ENCODE results near the gene HDAC11. TPM values are rescaled to one million over a fixed set of nuclear protein-coding genes. Genes with fewer than 3 reads are reported as not detected.

Gene HDAC11
- total and polyA plus RNA-seq, 4 experiments from 2014 or later: 5.0 to 8.8 (median 7.4) TPM

GRCh38 chr3:13546667-13547171 lies 66.6 kb downstream of the HDAC11 start:
- Histone ChIP-seq H3K27me3 (ENCODE audit: insufficient read depth, low read length) (no peaks in the 10 kb centered on the region), H3K4me1 (ENCODE audit: insufficient read depth, low read length) (peaks cover 11% of the 10 kb centered on the region), H3K27ac (ENCODE audit: low read depth, low read length) (no peak overlapping the region), H3K36me3 (ENCODE audit: insufficient read depth, low read length) (no peaks in the 10 kb centered on the region), H3K4me3 (ENCODE audit: low read length in 2 of 2) (no peak overlapping the region), H3K9me3 (ENCODE audit: control insufficient read depth in 1 of 2, low read length in 2 of 2) (no peaks in the 10 kb centered on the region)
- Mint-ChIP-seq H3K9me3 (peaks cover 0 to 11% (median 4%) of the 10 kb centered on the region in 8 donors), H3K36me3 (no peaks in the 10 kb centered on the region), H3K4me3 (no peak overlapping the region), H3K27me3 (peaks cover 28 to 49% of the 10 kb centered on the region in 2 donors), H3K4me1 (peaks cover 19 to 40% (median 25%) of the 10 kb centered on the region in 4 donors), H3K27ac (no peak overlapping the region)
- ChIA-PET POLR2A (ENCODE audit: partially characterized antibody) (no interaction called here), CTCF (ENCODE audit: partially characterized antibody) (no interaction called here)
- no peak for DNase-seq
- intact Hi-C loops (cut with micrococcal nuclease): no loop called here

- H3K27me3 ChIP-seq (ENCODE audit: insufficient read depth, low read length): no peaks in the 10 kb centered on the region
- H3K36me3 Mint-ChIP-seq: no peaks in the 10 kb centered on the region
- peaks cover 34 to 55% of the 10 kb centered on the region in 2 donors for H3K27me3 Mint-ChIP-seq
- ChIA-PET POLR2A (ENCODE audit: partially characterized antibody) (no interaction called here), CTCF (ENCODE audit: partially characterized antibody) (no interaction called here)
- intact Hi-C loops (cut with micrococcal nuclease): no loop called here
- no peak overlapping the region for H3K27ac Mint-ChIP-seq
- no peaks in the 10 kb centered on the region for H3K9me3 ChIP-seq (ENCODE audit: control insufficient read depth in 1 of 2, low read length in 2 of 2)
- DNase-seq: no peak
- H3K36me3 ChIP-seq (ENCODE audit: insufficient read depth, low read length): no peaks in the 10 kb centered on the region
- H3K27ac ChIP-seq (ENCODE audit: low read depth, low read length): no peak overlapping the region
- H3K4me1 Mint-ChIP-seq: peaks cover 19 to 40% (median 25%) of the 10 kb centered on the region in 4 donors
- H3K4me3 Mint-ChIP-seq: peak overlapping the region in 7 of 8 donors; percentile 46 to 79 (median 63)
- no peak overlapping the region for H3K4me3 ChIP-seq (ENCODE audit: low read length in 2 of 2)
- peaks cover 0 to 4% (median 0%) of the 10 kb centered on the region in 8 donors for H3K9me3 Mint-ChIP-seq
- H3K4me1 ChIP-seq (ENCODE audit: insufficient read depth, low read length): peaks cover 11% of the 10 kb centered on the region
Measured at GRCh38 chr3:13547591-13548371, 67.7 kb downstream of the HDAC11 start.

- intact Hi-C loops (cut with micrococcal nuclease): no loop called here
- ChIA-PET POLR2A (ENCODE audit: partially characterized antibody) (no interaction called here), CTCF (ENCODE audit: partially characterized antibody) (no interaction called here)
- Mint-ChIP-seq H3K27me3 (peaks cover 36 to 56% of the 10 kb centered on the region in 2 donors), H3K36me3 (no peaks in the 10 kb centered on the region), H3K4me1 (peaks cover 19 to 39% (median 25%) of the 10 kb centered on the region in 4 donors), H3K4me3 (peak within 1 kb of the TSS; percentile 75 to 95 (median 79)), H3K9me3 (peaks cover 0 to 2% (median 0%) of the 10 kb centered on the region in 8 donors), H3K27ac (peak within 1 kb of the TSS in 1 of 7 donors; percentile 70)
- no peaks in the 10 kb centered on the region for H3K9me3 ChIP-seq (ENCODE audit: control insufficient read depth in 1 of 2, low read length in 2 of 2)
- no peak within 1 kb of the TSS for H3K27ac ChIP-seq (ENCODE audit: low read depth, low read length)
- H3K4me1 ChIP-seq (ENCODE audit: insufficient read depth, low read length): peaks cover 11% of the 10 kb centered on the region
- no peak within 1 kb of the TSS for H3K4me3 ChIP-seq (ENCODE audit: low read length in 2 of 2)
- H3K36me3 ChIP-seq (ENCODE audit: insufficient read depth, low read length): no peaks in the 10 kb centered on the region
- H3K27me3 ChIP-seq (ENCODE audit: insufficient read depth, low read length): no peaks in the 10 kb centered on the region
- DNase-seq: no peak
Measured at GRCh38 chr3:13548696-13549622, 68.9 kb downstream of the HDAC11 start, which contains the start of gene FBLN2. FBLN2 (plus strand) TSS chr3:13549125; CDS start chr3:13570356, 21,231 bp downstream.

- H3K4me3 ChIP-seq (ENCODE audit: low read length in 2 of 2): no peak overlapping the region
- no peaks in the 10 kb centered on the region for H3K9me3 ChIP-seq (ENCODE audit: control insufficient read depth in 1 of 2, low read length in 2 of 2)
- Mint-ChIP-seq H3K27me3 (peaks cover 40 to 53% of the 10 kb centered on the region in 2 donors), H3K4me1 (peaks cover 12 to 30% (median 18%) of the 10 kb centered on the region in 4 donors), H3K4me3 (peak overlapping the region; percentile 75 to 95 (median 79)), H3K36me3 (no peaks in the 10 kb centered on the region), H3K27ac (peak overlapping the region in 1 of 7 donors; percentile 1), H3K9me3 (peaks cover 0 to 1% (median 0%) of the 10 kb centered on the region in 8 donors)
- H3K27me3 ChIP-seq (ENCODE audit: insufficient read depth, low read length): no peaks in the 10 kb centered on the region
- peak in 1 of 5 donors; percentile 7 for DNase-seq
- no peak overlapping the region for H3K27ac ChIP-seq (ENCODE audit: low read depth, low read length)
- H3K4me1 ChIP-seq (ENCODE audit: insufficient read depth, low read length): peaks cover 3% of the 10 kb centered on the region
- ChIA-PET CTCF (ENCODE audit: partially characterized antibody) (no interaction called here), POLR2A (ENCODE audit: partially characterized antibody) (no interaction called here)
- H3K36me3 ChIP-seq (ENCODE audit: insufficient read depth, low read length): no peaks in the 10 kb centered on the region
- intact Hi-C loops (cut with micrococcal nuclease): no loop called here
Measured at GRCh38 chr3:13549623-13550422, 69.7 kb downstream of the HDAC11 start.

- CTCF ChIA-PET (ENCODE audit: partially characterized antibody): no interaction called here
- H3K27ac ChIP-seq (ENCODE audit: low read depth, low read length): no peak overlapping the region
- H3K4me3 Mint-ChIP-seq: peak overlapping the region in 2 of 8 donors; percentile 30 to 41
Measured at GRCh38 chr3:13550423-13550690, 70.3 kb downstream of the HDAC11 start.

GRCh38 chr3:13550791-13551360 lies 70.8 kb downstream of the HDAC11 start:
- Histone ChIP-seq H3K4me3 (ENCODE audit: low read length in 2 of 2) (no peak overlapping the region), H3K27ac (ENCODE audit: low read depth, low read length) (no peak overlapping the region), H3K4me1 (ENCODE audit: insufficient read depth, low read length) (no peaks in the 10 kb centered on the region), H3K36me3 (ENCODE audit: insufficient read depth, low read length) (no peaks in the 10 kb centered on the region), H3K9me3 (ENCODE audit: control insufficient read depth in 1 of 2, low read length in 2 of 2) (no peaks in the 10 kb centered on the region), H3K27me3 (ENCODE audit: insufficient read depth, low read length) (no peaks in the 10 kb centered on the region)
- Mint-ChIP-seq H3K27me3 (peaks cover 40 to 46% of the 10 kb centered on the region in 2 donors), H3K36me3 (no peaks in the 10 kb centered on the region), H3K4me3 (no peak overlapping the region), H3K27ac (no peak overlapping the region), H3K9me3 (peaks cover 0 to 1% (median 0%) of the 10 kb centered on the region in 8 donors), H3K4me1 (peaks cover 8 to 24% (median 14%) of the 10 kb centered on the region in 4 donors)
- ChIA-PET CTCF (ENCODE audit: partially characterized antibody) (no interaction called here), POLR2A (ENCODE audit: partially characterized antibody) (no interaction called here)
- DNase-seq: no peak
- intact Hi-C loops (cut with micrococcal nuclease): no loop called here

More at GRCh38 chr3:13550423-13550690, 70.3 kb downstream of the HDAC11 start:
- POLR2A ChIA-PET (ENCODE audit: partially characterized antibody): no interaction called here
- Histone ChIP-seq H3K9me3 (ENCODE audit: control insufficient read depth in 1 of 2, low read length in 2 of 2) (no peaks in the 10 kb centered on the region), H3K27me3 (ENCODE audit: insufficient read depth, low read length) (no peaks in the 10 kb centered on the region), H3K4me1 (ENCODE audit: insufficient read depth, low read length) (no peaks in the 10 kb centered on the region), H3K4me3 (ENCODE audit: low read length in 2 of 2) (no peak overlapping the region), H3K36me3 (ENCODE audit: insufficient read depth, low read length) (no peaks in the 10 kb centered on the region)
- no peaks in the 10 kb centered on the region for H3K36me3 Mint-ChIP-seq
- H3K27ac Mint-ChIP-seq: no peak overlapping the region
- peaks cover 40 to 47% of the 10 kb centered on the region in 2 donors for H3K27me3 Mint-ChIP-seq
- H3K9me3 Mint-ChIP-seq: peaks cover 0 to 1% (median 0%) of the 10 kb centered on the region in 8 donors
- no peak for DNase-seq
- intact Hi-C loops (cut with micrococcal nuclease): no loop called here
- peaks cover 8 to 25% (median 14%) of the 10 kb centered on the region in 4 donors for H3K4me1 Mint-ChIP-seq
